GM18526 (cell line): ENCODE results near the gene HOXC9.

ENCODE experiments used
- POLR2A ChIP-seq: IDR thresholded peaks from 3 replicates; pipeline ENCODE4 v1.6.1; 2011; ENCODE audit not compliant: insufficient read length; ENCODE audit errors: extremely low read depth

The HOXC9 gene

DNA sequence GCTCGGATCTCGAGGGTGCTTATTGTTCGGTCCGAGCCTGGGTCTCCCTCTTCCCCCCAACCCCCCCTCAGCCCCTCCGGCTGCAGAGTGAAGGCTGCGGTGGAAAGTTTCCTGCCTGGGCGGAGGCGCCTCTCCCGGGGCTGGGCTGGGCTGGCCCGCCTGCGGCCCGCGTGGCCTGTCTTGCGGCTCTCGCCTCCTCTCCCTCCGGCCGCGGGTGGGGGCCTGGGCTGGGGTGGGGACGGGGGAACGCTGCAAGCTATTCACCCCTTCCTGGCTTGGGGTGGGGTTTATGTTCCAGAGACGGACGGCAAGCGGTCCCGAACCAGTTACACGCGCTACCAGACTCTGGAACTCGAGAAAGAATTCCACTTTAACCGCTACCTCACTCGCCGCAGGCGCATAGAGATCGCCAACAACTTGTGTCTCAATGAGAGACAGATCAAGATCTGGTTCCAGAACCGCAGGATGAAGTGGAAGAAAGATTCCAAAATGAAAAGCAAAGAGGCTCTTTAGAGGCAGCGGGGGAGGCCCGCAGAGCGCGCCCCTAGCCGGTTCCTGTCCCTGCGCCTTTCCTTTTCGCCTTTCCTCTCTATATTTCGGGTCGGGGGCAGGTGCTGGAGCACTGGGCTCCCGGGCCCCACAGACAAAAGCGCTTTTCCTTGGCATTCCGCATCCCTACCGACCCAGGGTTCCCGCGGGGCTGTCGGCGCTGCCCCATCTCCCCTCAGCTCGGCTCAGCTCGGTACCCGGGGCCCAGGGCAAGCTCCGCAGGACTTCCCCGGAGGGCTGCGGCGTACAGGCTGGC, 34.2 kb downstream of the HOXC9 start:
- no peak for TF ChIP-seq POLR2A

GRCh38 chr12:54034785-54035310, 34.9 kb downstream of the HOXC9 start:
- no peak for TF ChIP-seq POLR2A

DNA sequence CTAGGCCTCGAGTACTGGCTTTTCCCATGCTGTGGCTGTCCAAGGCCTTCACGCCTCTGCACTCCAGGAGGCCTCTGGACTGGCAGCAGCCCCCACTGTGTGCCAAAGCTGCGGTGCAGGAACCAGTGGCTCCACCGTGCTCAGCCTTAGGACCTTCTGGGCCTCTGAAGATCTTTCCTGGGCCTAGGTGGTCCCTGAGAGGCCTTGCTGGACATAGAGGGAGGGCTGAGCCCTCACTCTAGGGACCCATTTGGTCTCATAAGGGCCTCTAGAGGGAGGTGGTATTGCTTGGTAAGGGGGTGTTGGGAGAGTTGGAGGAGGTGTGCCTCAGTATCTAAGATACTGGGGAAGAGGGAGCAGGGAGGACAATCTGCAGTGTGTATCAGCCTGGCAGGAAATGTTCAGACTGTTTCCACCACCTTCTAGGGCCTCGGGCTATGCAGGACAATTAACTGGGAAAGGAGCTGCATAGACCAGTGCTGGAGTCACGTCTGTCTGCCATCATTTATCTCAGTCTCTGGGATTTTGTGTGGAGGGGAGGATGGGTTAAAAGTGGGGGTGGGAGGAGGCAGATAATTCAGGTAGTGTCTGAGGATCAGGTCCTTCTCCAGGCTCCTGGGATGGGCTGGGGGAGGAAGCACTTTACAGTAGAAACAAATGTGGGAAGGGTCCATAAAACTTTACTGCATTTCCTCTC, 35.8 kb downstream of the HOXC9 start:
- no peak for TF ChIP-seq POLR2A

- peak; percentile 21 for TF ChIP-seq POLR2A
Measured at GRCh38 chr12:54036620-54037359, 36.8 kb downstream of the HOXC9 start.

DNA sequence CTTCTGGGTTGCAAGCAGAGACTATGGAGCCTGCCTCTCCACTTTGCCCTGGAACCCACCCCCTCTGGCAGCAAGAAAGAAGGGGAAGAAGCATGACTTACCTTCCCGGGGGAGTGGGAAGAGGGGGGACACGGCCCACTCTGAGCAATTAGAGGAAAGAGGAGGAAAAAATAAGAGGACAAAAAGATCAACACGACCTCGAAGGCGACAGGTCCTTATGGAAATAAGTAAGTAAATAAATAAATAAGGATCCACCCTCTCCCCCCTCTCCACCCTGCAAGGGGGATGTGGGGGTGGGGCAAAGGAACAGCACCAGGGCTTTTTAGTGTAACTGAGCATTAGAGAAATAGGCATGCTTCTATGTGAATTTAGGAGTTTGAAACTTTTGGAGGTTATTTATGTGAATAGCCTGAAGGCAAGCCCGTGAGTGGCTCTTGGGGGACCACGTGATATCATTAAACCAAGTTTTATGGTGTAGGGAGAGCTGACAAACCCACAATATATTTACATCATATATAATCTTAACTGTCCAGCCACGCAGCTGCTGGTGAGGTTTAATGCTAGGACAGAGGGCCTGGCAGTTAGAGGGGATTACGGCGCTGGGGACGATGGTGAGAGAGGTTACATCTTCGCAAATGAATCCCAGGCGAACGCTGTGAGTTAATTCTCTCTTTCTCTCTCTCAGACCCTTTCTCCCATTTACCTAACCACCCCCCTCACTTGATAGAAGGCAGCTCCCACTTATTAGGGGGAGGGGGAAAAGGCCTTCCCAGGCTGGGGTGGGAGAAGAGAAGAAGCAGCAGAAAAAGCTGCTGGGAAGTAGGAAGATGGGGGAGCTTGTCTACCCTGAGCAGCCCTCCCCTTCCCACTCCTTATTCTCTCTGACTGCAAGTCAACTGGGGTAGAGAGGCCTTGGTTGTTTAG, 37.7 kb downstream of the HOXC9 start:
- TF ChIP-seq POLR2A, result no peak

GRCh38 chr12:54038284-54038870, 38.4 kb downstream of the HOXC9 start:
- no peak for TF ChIP-seq POLR2A

DNA sequence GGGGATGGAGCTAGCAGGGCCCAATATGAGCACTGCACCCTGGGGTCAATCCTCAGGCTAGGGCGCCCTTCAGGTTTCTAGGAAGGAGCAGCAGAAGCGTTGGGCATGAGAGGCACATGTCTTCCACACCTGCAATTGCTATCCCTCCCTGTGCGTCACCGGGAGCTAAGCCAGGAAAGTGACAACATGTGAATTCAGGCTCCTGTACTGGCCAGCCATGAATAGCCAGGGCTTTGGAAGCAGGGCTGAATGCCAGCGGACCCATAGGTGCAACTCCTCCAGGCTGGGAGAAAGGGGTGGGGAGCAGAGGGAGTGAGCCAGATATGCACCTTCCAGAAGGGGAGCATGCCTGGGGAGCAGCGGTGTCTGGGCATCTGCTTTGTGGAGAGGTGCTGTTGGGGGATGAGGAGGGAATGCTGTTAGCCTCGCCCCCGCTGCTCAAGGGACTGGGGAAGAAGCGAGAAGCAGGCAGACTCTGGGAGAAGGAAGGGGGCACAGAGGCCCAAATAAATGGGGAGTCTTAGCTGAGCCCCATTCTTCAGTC, 39.0 kb downstream of the HOXC9 start:
- no peak for TF ChIP-seq POLR2A

- TF ChIP-seq POLR2A, result no peak
Measured at GRCh38 chr12:54039417-54040147, 39.6 kb downstream of the HOXC9 start.

- TF ChIP-seq POLR2A, result no peak
Measured at GRCh38 chr12:54040148-54040494, 40.2 kb downstream of the HOXC9 start.

DNA sequence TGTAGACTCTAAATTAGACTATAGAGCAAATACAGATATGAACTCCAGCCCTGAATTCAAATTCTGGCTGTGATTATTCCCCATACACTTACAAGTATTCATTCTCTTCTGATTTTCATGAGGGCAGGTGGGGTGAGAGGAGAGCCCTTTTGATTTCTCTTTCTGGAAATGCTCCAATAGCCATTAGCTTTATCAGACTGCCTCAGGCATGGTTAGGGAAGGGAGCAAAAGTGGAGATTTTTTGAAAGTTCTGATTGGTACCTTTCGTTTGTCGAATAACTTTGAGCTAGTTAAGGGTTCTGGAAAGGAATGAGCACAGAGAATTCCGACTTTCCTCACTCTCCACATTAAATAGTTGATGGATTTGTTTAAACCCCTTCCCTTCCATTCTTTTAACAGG, 40.7 kb downstream of the HOXC9 start:
- TF ChIP-seq POLR2A, result no peak

GRCh38 chr12:54041097-54041690, 41.2 kb downstream of the HOXC9 start:
- no peak for TF ChIP-seq POLR2A

GRCh38 chr12:54042970-54043853, 43.3 kb downstream of the HOXC9 start:
- no peak for TF ChIP-seq POLR2A

GRCh38 chr12:54044425-54045103, 44.6 kb downstream of the HOXC9 start:
- TF ChIP-seq POLR2A, result no peak
